Endothelial cell of umbilical vein (primary cell): ENCODE results near the gene ANKRD49. TPM values are rescaled to one million over a fixed set of nuclear protein-coding genes. Genes with fewer than 3 reads are reported as not detected.

Experiments used
- BruUV-seq: library from RNA; stranded (reverse); fragments of 400-500 nt; replicated peaks from 2 replicates; lab custom pipeline; 2021; lab: Mats Ljungman, UMichigan
- CTCF ChIA-PET: fragments of 300-600, 350-600 bp; sonication (Branson Sonifier 250); formaldehyde crosslinking; loops from one replicate; lab custom pipeline; 2021; ENCODE audit warnings: antibody characterized with exemption, inconsistent platforms; lab: Charles Lee
- POLR2A ChIA-PET: fragments of 300-600, 350-600 bp; sonication (Branson Sonifier 250); formaldehyde crosslinking; loops from one replicate; lab custom pipeline; 2021; ENCODE audit warnings: antibody characterized with exemption, inconsistent platforms; lab: Charles Lee
- DNase-seq: peaks from one replicate; pipeline ENCODE4 v3.0.0-alpha.2; 2011; ENCODE audit warnings: low read depth, low spot score
- FAIRE-seq: peaks from 2 replicates; lab custom pipeline; 2011; peaks lifted over from hg19 to GRCh38; lab: Jason Lieb, UNC
- H2AFZ ChIP-seq: 2 replicates; pipeline ENCODE4 v1.6.0; 2012; ENCODE audit warnings: low read depth, low read length, control low read depth, inconsistent platforms
- H3K27ac ChIP-seq: 2 replicates; pipeline ENCODE4 v1.5.1; 2011; ENCODE audit warnings: low read depth, mild to moderate bottlenecking, control low read depth, low read length, moderate library complexity; ENCODE audit not compliant: insufficient read depth
- H3K27me3 ChIP-seq, 2 experiments: 2 replicates each; pipeline versions ENCODE4 v1.6.0 to v1.6.1; 2011; ENCODE audit warnings: low read length in 2 of 2, mixed read lengths in 1 of 2; ENCODE audit not compliant: control insufficient read depth in 2 of 2, insufficient read depth in 2 of 2
- H3K36me3 ChIP-seq, 2 experiments: 2 replicates in 1 of 2; 3 replicates in 1 of 2; pipeline ENCODE4 v1.5.1; 2011; ENCODE audit warnings: low read length in 2 of 2, mild to moderate bottlenecking in 1 of 2, moderate library complexity in 1 of 2; ENCODE audit not compliant: control insufficient read depth in 2 of 2, insufficient read depth in 2 of 2; ENCODE audit errors: extremely low read depth in 1 of 2
- H3K4me1 ChIP-seq: 3 replicates; pipeline ENCODE4 v1.5.1; 2011; ENCODE audit warnings: mild to moderate bottlenecking, low read length; ENCODE audit not compliant: control insufficient read depth, insufficient read depth; ENCODE audit errors: extremely low read depth
- H3K4me2 ChIP-seq: 2 replicates; pipeline ENCODE4 v1.6.1; 2011; ENCODE audit warnings: low read length, control low read depth, mixed read lengths; ENCODE audit not compliant: insufficient read depth
- H3K4me3 ChIP-seq, 3 experiments: fragments of 200-600 bp in 1 of 3; sonication (generic), shearing (Covaris generic) in 1 of 3; replicated peaks in 1 of 3; 2 replicates each; pipeline ENCODE4 v1.5.1; 2011 to 2016; ENCODE audit warnings: control low read depth in 3 of 3, low read length in 3 of 3, mild to moderate bottlenecking in 2 of 3, inconsistent platforms in 1 of 3, low read depth in 1 of 3, moderate library complexity in 1 of 3; ENCODE audit not compliant: insufficient read depth in 1 of 3
- H3K79me2 ChIP-seq: 2 replicates; pipeline ENCODE4 v1.6.0; 2012; ENCODE audit warnings: low read length, inconsistent platforms; ENCODE audit not compliant: control insufficient read depth, insufficient read depth
- H3K9ac ChIP-seq: replicated peaks from 2 replicates; pipeline ENCODE3; 2011; ENCODE audit warnings: low read length, control low read depth; ENCODE audit not compliant: insufficient read depth; ENCODE audit errors: extremely low read depth
- H3K9me1 ChIP-seq: replicated peaks from 3 replicates; pipeline ENCODE4 v1.6.0; 2011; ENCODE audit warnings: mild to moderate bottlenecking, low read length; ENCODE audit not compliant: control insufficient read depth, insufficient read depth; ENCODE audit errors: extremely low read depth
- H3K9me3 ChIP-seq: replicated peaks from 2 replicates; pipeline ENCODE4 v1.5.1; 2012; ENCODE audit warnings: low read length, inconsistent platforms; ENCODE audit not compliant: control insufficient read depth, insufficient read depth
- H4K20me1 ChIP-seq: replicated peaks from 2 replicates; pipeline ENCODE3; 2011; ENCODE audit warnings: mild to moderate bottlenecking, low read length; ENCODE audit not compliant: control insufficient read depth, insufficient read depth; ENCODE audit errors: extremely low read depth
- CTCF ChIP-seq, 2 donors: IDR thresholded peaks; 1 replicate in 1 of 2; 2 replicates in 1 of 2; pipeline ENCODE4 v1.5.1; 2011; ENCODE audit warnings: low read length in 2 of 2, mild to moderate bottlenecking in 2 of 2, moderate library complexity in 2 of 2, control low read depth in 1 of 2, inconsistent platforms in 1 of 2, low read depth in 1 of 2; ENCODE audit not compliant: insufficient read depth in 1 of 2; ENCODE audit errors: extremely low read depth in 1 of 2
- EZH2 ChIP-seq: IDR thresholded peaks from 2 replicates; pipeline ENCODE4 v1.6.1; 2012; ENCODE audit warnings: borderline replicate concordance, low read depth, mild to moderate bottlenecking, moderate library complexity, low read length, inconsistent platforms; ENCODE audit not compliant: severe bottlenecking
- FOS ChIP-seq: IDR thresholded peaks from 2 replicates; pipeline ENCODE4 v1.6.1; 2011; ENCODE audit warnings: mild to moderate bottlenecking, low read length, moderate library complexity, borderline replicate concordance; ENCODE audit not compliant: insufficient read depth
- GATA2 ChIP-seq: IDR thresholded peaks from 2 replicates; pipeline ENCODE4 v1.7.0; 2011; ENCODE audit warnings: low read depth, mild to moderate bottlenecking, moderate library complexity, mixed read lengths, low read length; ENCODE audit not compliant: insufficient read length, insufficient read depth
- JUN ChIP-seq: IDR thresholded peaks from 2 replicates; pipeline ENCODE4 v1.6.1; 2011; ENCODE audit warnings: borderline replicate concordance, low read depth; ENCODE audit not compliant: insufficient read length, insufficient read depth
- MYC ChIP-seq: IDR thresholded peaks from one replicate; pipeline ENCODE4 v1.6.1; 2011; ENCODE audit warnings: mild to moderate bottlenecking, low read depth, low read length
- POLR2A ChIP-seq: IDR thresholded peaks from 2 replicates; pipeline ENCODE4 v1.6.1; 2012; ENCODE audit warnings: low read depth, mild to moderate bottlenecking, control low read depth, low read length
- POLR2AphosphoS5 ChIP-seq: IDR thresholded peaks from 2 replicates; pipeline ENCODE4 v1.6.1; 2012; ENCODE audit warnings: low read depth, mild to moderate bottlenecking, control low read depth, low read length, moderate library complexity; ENCODE audit not compliant: insufficient read depth
- dilution Hi-C: fragments of 300-500 bp; cut with MboI; formaldehyde crosslinking; loops from one replicate; pipeline ENCODE4 v1.15.0; 2019; ENCODE audit warnings: low sequenced_read_pairs; ENCODE audit not compliant: extremely low pct_ligation_motif_present
- intact Hi-C: fragments of 100-400 bp; cut with micrococcal nuclease; formaldehyde crosslinking; loops from one replicate; pipeline ENCODE4 v1.10.0; 2022
- polyA plus RNA-seq, 4 experiments: library from polyadenylated mRNA; depleted of rRNA in 3 of 4; stranded (reverse) in 3 of 4; unstranded in 1 of 4; fragments of >200 nt; gene quantifications; 2 replicates each; pipeline versions ENCODE4 v1.2.1 to v1.2.3, GENCODE V29; 2011 to 2012; ENCODE audit warnings: missing spikeins in 1 of 4
- total RNA-seq: library from RNA; stranded (reverse); gene quantifications from 2 replicates; pipeline ENCODE4 v1.2.3, GENCODE V29; 2021
- TF ChIP-seq, protein P1 (sequence below): IDR thresholded peaks from 2 replicates; pipeline ENCODE4 v1.6.1; 2011; ENCODE audit not compliant: insufficient read depth, insufficient read length

Gene ANKRD49
- total and polyA plus RNA-seq, 2 donors (not counting 3 experiments of a cell fraction or from before 2014, with no cell fraction given): 6.0 to 7.6 TPM

DNA sequence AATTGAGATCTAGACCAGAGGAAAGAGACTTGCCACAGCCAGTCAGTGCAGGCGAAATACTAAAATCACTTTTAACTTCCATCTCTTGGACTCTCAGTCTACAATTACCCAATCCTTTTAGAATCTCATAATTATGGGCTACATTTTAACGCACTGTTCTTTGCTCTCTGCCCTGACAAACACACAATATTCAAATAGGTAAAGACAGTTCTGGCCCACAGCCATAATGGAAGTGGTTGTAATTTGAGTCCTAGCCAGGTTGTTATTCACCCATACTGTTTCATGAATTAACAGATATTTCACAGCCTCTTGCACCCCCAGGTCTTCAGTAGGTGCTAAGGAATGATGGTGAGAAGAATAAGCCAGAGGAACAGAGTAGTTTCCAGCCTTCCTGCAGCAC, 19.3 kb downstream of the ANKRD49 start:
- no peak overlapping the region for H3K9ac ChIP-seq
- POLR2A ChIA-PET: no interaction called here
- dilution Hi-C loops: no loop called here
- H3K27me3 ChIP-seq: peaks cover 17 to 29% of the 10 kb centered on the region in 2 experiments
- H3K9me1 ChIP-seq: no peaks in the 10 kb centered on the region
- DNase-seq (no peak), FAIRE-seq (no peak)
- H3K4me2 ChIP-seq: no peak overlapping the region
- BruUV-seq: no TSS peak
- CTCF ChIA-PET: interaction anchor here (1.0 to 2.1 kb wide), 8 partner anchors 8 to 617 kb away, joined by 3 to 17 read pairs (median 4); no protein-coding TSS in a partner anchor
- H2AFZ ChIP-seq: no peak overlapping the region
- intact Hi-C loops: no loop called here
- TF ChIP-seq POLR2AphosphoS5 (no peak), GATA2 (no peak), CTCF (IDR thresholded peaks at IDR 0.05; ENCODE audit: extremely low read depth in 1 of 2, insufficient read depth in 1 of 2, low read depth in 1 of 2, low read length in 2 of 2) (no peak), POLR2A (no peak), FOS (no peak), EZH2 (no peak), JUN (no peak), MYC (no peak)
- TF ChIP-seq, protein P1, sequence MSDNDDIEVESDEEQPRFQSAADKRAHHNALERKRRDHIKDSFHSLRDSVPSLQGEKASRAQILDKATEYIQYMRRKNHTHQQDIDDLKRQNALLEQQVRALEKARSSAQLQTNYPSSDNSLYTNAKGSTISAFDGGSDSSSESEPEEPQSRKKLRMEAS: no peak
- H3K4me1 ChIP-seq: peaks cover 4% of the 10 kb centered on the region
- H3K9me3 ChIP-seq: no peaks in the 10 kb centered on the region
- no peak overlapping the region for H3K27ac ChIP-seq
- no peaks in the 10 kb centered on the region for H3K36me3 ChIP-seq
- no peaks in the 10 kb centered on the region for H3K79me2 ChIP-seq
- H3K4me3 ChIP-seq: no peak overlapping the region
- no peaks in the 10 kb centered on the region for H4K20me1 ChIP-seq
